Effector memory CD8-positive, alpha-beta T cell (primary cell): Measurements from ENCODE around the gene TATDN2.

ENCODE experiments used
- ATAC-seq: fragments of 150-1000 bp; cut with Tn5 transposase; replicated peaks from 2 replicates; pipeline ENCODE4 v1.10.0; 2021; ENCODE audit warnings: mild to moderate bottlenecking, moderate library complexity
- DNase-seq, 3 experiments: peaks; one replicate each; pipeline ENCODE4 v3.0.0; 2021
- H3K27ac Mint-ChIP-seq, 2 donors: one replicate each; pipeline ENCODE4 v1.8.0; 2022; ENCODE audit warnings: mild to moderate bottlenecking in 2 of 2, mixed read lengths in 2 of 2, moderate library complexity in 2 of 2
- H3K27me3 Mint-ChIP-seq, 2 donors: one replicate each; pipeline ENCODE4 v1.8.0; 2022; ENCODE audit warnings: mixed read lengths in 2 of 2
- H3K36me3 Mint-ChIP-seq: one replicate; pipeline ENCODE4 v1.8.0; 2022; ENCODE audit warnings: mild to moderate bottlenecking, moderate library complexity, mixed read lengths; ENCODE audit not compliant: insufficient read depth
- H3K4me1 Mint-ChIP-seq, 2 donors: one replicate each; pipeline ENCODE4 v1.8.0; 2022; ENCODE audit warnings: low read depth in 2 of 2, mixed read lengths in 2 of 2
- H3K4me3 Mint-ChIP-seq, 2 donors: one replicate each; pipeline ENCODE4 v1.8.0; 2022; ENCODE audit warnings: mild to moderate bottlenecking in 2 of 2, mixed read lengths in 2 of 2, moderate library complexity in 2 of 2
- H3K9me3 Mint-ChIP-seq, 2 donors: one replicate each; pipeline ENCODE4 v1.8.0; 2022; ENCODE audit warnings: mixed read lengths in 2 of 2

TATDN2 gene

GRCh38 chr3:10329495-10330015 lies 81.3 kb downstream of the TATDN2 start:
- H3K4me3 Mint-ChIP-seq = no peak overlapping the region
- peaks cover 0 to 2% of the 10 kb centered on the region in 2 donors for H3K4me1 Mint-ChIP-seq
- H3K27ac Mint-ChIP-seq = no peak overlapping the region
- no peak for ATAC-seq
- peaks cover 21 to 83% of the 10 kb centered on the region in 2 donors for H3K27me3 Mint-ChIP-seq
- no peaks in the 10 kb centered on the region for H3K9me3 Mint-ChIP-seq
- H3K36me3 Mint-ChIP-seq = no peaks in the 10 kb centered on the region
- DNase-seq = no peak

GRCh38 chr3:10330319-10330718 lies 82.1 kb downstream of the TATDN2 start:
- DNase-seq (no peak), ATAC-seq (no peak)
- Mint-ChIP-seq H3K4me3 (no peak overlapping the region), H3K27me3 (peaks cover 21 to 75% of the 10 kb centered on the region in 2 donors), H3K9me3 (no peaks in the 10 kb centered on the region), H3K27ac (no peak overlapping the region), H3K36me3 (no peaks in the 10 kb centered on the region), H3K4me1 (peaks cover 4 to 6% of the 10 kb centered on the region in 2 donors)
